T-helper 2 cell treated with Interferon-gamma antibody and Interleukin-4, amounts not matched to agents 5 μg/mL and 100 μg/mL, for 36 hours (primary cell): Measurements from ENCODE around the gene AFAP1.

Source experiments
- DNase-seq: peaks from one replicate; pipeline ENCODE4 v3.0.0; 2021; ENCODE audit warnings: low spot score
- H3K27ac Mint-ChIP-seq: one replicate; pipeline ENCODE4 v1.8.0; 2021; ENCODE audit warnings: mild to moderate bottlenecking, mixed read lengths
- H3K27me3 Mint-ChIP-seq: one replicate; pipeline ENCODE4 v1.8.0; 2021; ENCODE audit warnings: low read depth, mixed read lengths
- H3K36me3 Mint-ChIP-seq: one replicate; pipeline ENCODE4 v1.8.0; 2021; ENCODE audit warnings: low read depth, mixed read lengths
- H3K4me1 Mint-ChIP-seq: one replicate; pipeline ENCODE4 v1.8.0; 2021; ENCODE audit warnings: low read depth, mixed read lengths
- H3K4me3 Mint-ChIP-seq: one replicate; pipeline ENCODE4 v1.8.0; 2022; ENCODE audit warnings: mild to moderate bottlenecking, moderate library complexity, mixed read lengths
- H3K9me3 Mint-ChIP-seq: one replicate; pipeline ENCODE4 v1.8.0; 2021; ENCODE audit warnings: mixed read lengths

Gene AFAP1

DNA sequence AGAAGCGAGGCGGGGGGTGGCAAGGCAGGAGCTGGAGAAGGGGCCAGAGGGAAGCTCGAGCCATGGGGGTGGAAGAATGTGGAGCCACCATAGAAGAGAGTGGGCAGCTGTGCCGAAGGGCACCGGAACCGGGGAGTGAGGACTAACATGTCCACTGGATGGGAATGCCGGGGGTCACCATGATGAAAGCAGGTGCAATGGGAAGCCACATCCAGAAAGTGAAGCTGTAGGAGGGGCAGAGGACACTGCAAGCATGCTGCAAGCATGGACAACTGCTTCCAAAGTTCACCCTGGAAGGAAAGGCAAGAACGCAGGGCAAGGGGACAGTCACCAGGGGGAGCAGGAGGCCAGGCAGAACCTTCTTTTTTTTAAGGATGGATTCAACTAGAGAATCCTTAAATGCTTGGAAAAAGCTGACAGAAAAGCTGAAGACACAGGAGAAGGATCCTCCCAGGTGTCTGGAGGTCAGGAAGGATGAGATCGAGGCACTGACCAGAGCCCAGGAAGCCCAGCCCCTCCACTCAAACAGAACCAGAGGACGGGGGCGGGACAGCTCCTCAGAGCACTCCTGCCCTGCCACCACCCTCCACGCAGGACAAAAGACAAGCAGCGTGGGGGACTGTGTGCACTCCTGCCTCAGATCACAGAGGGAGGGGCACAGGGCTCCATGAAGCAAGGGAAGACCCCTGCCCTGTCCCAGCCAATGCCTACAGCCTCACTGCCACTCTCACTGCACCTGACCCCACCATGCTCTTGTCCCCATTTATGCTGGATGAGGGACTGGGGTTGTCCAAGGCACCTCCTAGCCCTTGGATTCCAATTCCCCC is 169.2 kb downstream of the AFAP1 start:
- DNase-seq = no peak
- no peaks in the 10 kb centered on the region for H3K27me3 Mint-ChIP-seq
- H3K4me3 Mint-ChIP-seq = peak overlapping the region; percentile 46
- H3K9me3 Mint-ChIP-seq = no peaks in the 10 kb centered on the region
- peaks cover 16% of the 10 kb centered on the region for H3K4me1 Mint-ChIP-seq
- peak overlapping the region; percentile 61 for H3K27ac Mint-ChIP-seq
- no peaks in the 10 kb centered on the region for H3K36me3 Mint-ChIP-seq

- H3K9me3 Mint-ChIP-seq = no peaks in the 10 kb centered on the region
- H3K4me3 Mint-ChIP-seq = no peak overlapping the region
- no peaks in the 10 kb centered on the region for H3K27me3 Mint-ChIP-seq
- H3K36me3 Mint-ChIP-seq = no peaks in the 10 kb centered on the region
- H3K27ac Mint-ChIP-seq = peak overlapping the region; percentile 19
- peaks cover 16% of the 10 kb centered on the region for H3K4me1 Mint-ChIP-seq
- DNase-seq = no peak
Observed at GRCh38 chr4:7769396-7770223, 170.1 kb downstream of the AFAP1 start.

- peaks cover 16% of the 10 kb centered on the region for H3K4me1 Mint-ChIP-seq
- DNase-seq = no peak
- no peaks in the 10 kb centered on the region for H3K27me3 Mint-ChIP-seq
- no peak overlapping the region for H3K27ac Mint-ChIP-seq
- no peak overlapping the region for H3K4me3 Mint-ChIP-seq
- H3K36me3 Mint-ChIP-seq = no peaks in the 10 kb centered on the region
- no peaks in the 10 kb centered on the region for H3K9me3 Mint-ChIP-seq
Observed at GRCh38 chr4:7768736-7769135, 170.9 kb downstream of the AFAP1 start.

- no peak overlapping the region for H3K27ac Mint-ChIP-seq
- peaks cover 16% of the 10 kb centered on the region for H3K4me1 Mint-ChIP-seq
- DNase-seq = no peak
- no peaks in the 10 kb centered on the region for H3K27me3 Mint-ChIP-seq
- no peaks in the 10 kb centered on the region for H3K9me3 Mint-ChIP-seq
- no peak overlapping the region for H3K4me3 Mint-ChIP-seq
- no peaks in the 10 kb centered on the region for H3K36me3 Mint-ChIP-seq
Observed at GRCh38 chr4:7767966-7768365, 171.7 kb downstream of the AFAP1 start.

DNA sequence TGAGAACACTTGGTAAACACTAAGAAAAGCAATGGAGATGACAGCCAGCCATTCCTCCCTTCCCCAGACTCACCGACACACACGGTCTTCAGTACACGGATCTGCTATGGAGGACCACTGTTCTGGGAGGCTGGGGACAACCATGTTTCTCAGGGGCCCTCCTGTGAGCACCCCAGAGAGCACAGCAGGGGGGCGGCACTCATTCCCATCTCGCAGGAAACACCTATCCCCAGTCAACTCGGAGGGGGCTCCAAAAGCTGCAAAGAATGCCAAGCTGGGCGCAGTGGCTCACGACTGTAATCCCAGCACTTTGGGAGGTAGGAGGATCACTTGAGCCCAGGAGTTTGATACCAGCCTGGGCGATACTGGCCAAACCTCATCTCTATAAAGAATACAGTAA is 172.1 kb downstream of the AFAP1 start:
- DNase-seq = no peak
- Mint-ChIP-seq H3K9me3 (no peaks in the 10 kb centered on the region), H3K27ac (no peak overlapping the region), H3K4me3 (no peak overlapping the region), H3K4me1 (peaks cover 16% of the 10 kb centered on the region), H3K27me3 (no peaks in the 10 kb centered on the region), H3K36me3 (no peaks in the 10 kb centered on the region)

GRCh38 chr4:7766661-7767345 is 172.9 kb downstream of the AFAP1 start:
- DNase-seq = no peak
- H3K27ac Mint-ChIP-seq = no peak overlapping the region
- H3K27me3 Mint-ChIP-seq = no peaks in the 10 kb centered on the region
- no peak overlapping the region for H3K4me3 Mint-ChIP-seq
- H3K4me1 Mint-ChIP-seq = peaks cover 14% of the 10 kb centered on the region
- no peaks in the 10 kb centered on the region for H3K9me3 Mint-ChIP-seq
- no peaks in the 10 kb centered on the region for H3K36me3 Mint-ChIP-seq

- H3K27me3 Mint-ChIP-seq = no peaks in the 10 kb centered on the region
- H3K4me1 Mint-ChIP-seq = peaks cover 8% of the 10 kb centered on the region
- no peaks in the 10 kb centered on the region for H3K36me3 Mint-ChIP-seq
- no peak overlapping the region for H3K4me3 Mint-ChIP-seq
- no peak overlapping the region for H3K27ac Mint-ChIP-seq
- DNase-seq = no peak
- no peaks in the 10 kb centered on the region for H3K9me3 Mint-ChIP-seq
Observed at GRCh38 chr4:7766086-7766485, 173.6 kb downstream of the AFAP1 start.

- no peaks in the 10 kb centered on the region for H3K27me3 Mint-ChIP-seq
- no peaks in the 10 kb centered on the region for H3K9me3 Mint-ChIP-seq
- no peak overlapping the region for H3K4me3 Mint-ChIP-seq
- peaks cover 4% of the 10 kb centered on the region for H3K4me1 Mint-ChIP-seq
- no peak for DNase-seq
- H3K27ac Mint-ChIP-seq = no peak overlapping the region
- H3K36me3 Mint-ChIP-seq = no peaks in the 10 kb centered on the region
Observed at GRCh38 chr4:7765666-7766065, 174.0 kb downstream of the AFAP1 start.

- H3K27me3 Mint-ChIP-seq = no peaks in the 10 kb centered on the region
- H3K27ac Mint-ChIP-seq = no peak overlapping the region
- H3K36me3 Mint-ChIP-seq = no peaks in the 10 kb centered on the region
- no peak for DNase-seq
- no peak overlapping the region for H3K4me3 Mint-ChIP-seq
- H3K9me3 Mint-ChIP-seq = no peaks in the 10 kb centered on the region
- H3K4me1 Mint-ChIP-seq = peaks cover 3% of the 10 kb centered on the region
Observed at GRCh38 chr4:7764466-7764865, 175.2 kb downstream of the AFAP1 start.

DNA sequence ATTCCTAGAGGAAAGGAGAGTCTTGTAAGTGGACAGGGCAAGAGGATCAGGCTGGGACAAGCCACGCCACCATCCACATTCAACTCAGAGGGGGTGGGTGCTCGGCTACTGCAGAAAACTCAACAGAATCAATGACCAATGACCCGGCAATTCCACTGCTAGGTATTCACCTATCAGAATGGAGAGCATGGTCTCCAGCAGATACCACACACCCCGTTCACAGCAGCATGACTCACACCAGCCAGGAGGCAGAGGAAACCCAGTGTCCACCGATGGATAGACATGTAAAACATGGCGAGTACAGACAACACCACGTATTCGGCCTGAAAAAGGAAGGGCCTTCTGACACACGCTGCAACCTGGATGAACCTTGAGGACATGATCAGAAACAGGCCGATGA is 175.9 kb downstream of the AFAP1 start:
- H3K27me3 Mint-ChIP-seq = no peaks in the 10 kb centered on the region
- peaks cover 8% of the 10 kb centered on the region for H3K4me1 Mint-ChIP-seq
- no peak overlapping the region for H3K4me3 Mint-ChIP-seq
- peaks cover 1% of the 10 kb centered on the region for H3K36me3 Mint-ChIP-seq
- H3K9me3 Mint-ChIP-seq = no peaks in the 10 kb centered on the region
- no peak for DNase-seq
- no peak overlapping the region for H3K27ac Mint-ChIP-seq

DNA sequence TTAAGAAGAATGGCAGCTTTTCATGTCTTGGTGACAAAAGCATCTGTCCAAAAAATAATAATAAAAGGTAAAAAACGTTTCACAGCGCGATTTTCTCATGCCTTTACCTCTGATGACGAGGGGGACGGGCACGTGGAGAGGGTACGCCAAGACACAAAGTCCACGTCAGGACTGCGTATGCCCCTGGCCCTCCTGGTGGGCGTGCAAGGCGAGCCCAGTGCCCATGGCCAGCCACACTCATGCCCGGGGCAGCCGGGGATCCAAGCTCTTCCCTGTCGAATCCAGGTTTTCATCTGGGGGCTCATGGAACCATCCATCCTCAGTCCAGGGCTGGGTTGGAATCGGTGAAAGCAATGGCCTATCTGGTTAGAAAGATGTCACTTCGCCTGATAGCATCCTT is 176.6 kb downstream of the AFAP1 start:
- Mint-ChIP-seq H3K27ac (no peak overlapping the region), H3K4me3 (no peak overlapping the region), H3K9me3 (no peaks in the 10 kb centered on the region), H3K4me1 (peaks cover 13% of the 10 kb centered on the region), H3K36me3 (peaks cover 1% of the 10 kb centered on the region), H3K27me3 (no peaks in the 10 kb centered on the region)
- no peak for DNase-seq

DNA sequence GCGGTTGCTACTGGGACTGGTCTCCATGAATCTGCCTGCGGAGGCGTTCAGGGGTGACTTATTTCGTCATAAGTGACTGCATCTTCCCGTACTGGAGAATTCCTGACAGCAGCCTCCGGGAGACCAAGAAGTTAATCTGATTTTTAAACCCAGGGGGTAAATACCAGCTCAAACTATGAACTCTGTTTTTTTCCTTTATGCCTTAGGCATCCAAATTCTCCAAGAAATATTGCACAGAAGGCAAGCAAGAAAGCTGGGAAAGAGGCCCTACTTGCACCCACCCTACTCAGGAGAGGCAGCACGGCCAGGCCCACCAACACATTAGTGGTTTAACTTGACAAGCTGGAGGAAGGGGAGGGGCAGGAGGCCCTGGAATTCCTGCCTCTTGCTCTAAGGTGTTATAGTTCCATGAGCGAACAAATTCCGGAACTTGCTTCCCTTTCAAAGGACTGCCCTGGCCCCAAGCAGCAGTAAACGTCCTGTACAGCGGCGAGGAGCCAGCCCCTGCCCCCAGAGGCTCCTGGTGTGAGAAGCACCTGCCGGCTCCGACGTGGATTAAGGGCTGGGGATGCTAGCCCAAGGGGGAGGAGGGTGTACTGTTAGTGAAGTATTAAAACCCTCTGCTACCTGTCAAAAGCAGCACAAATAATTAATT is 177.2 kb downstream of the AFAP1 start:
- H3K27ac Mint-ChIP-seq = no peak overlapping the region
- no peaks in the 10 kb centered on the region for H3K27me3 Mint-ChIP-seq
- H3K9me3 Mint-ChIP-seq = no peaks in the 10 kb centered on the region
- H3K4me3 Mint-ChIP-seq = no peak overlapping the region
- DNase-seq = no peak
- H3K36me3 Mint-ChIP-seq = peaks cover 1% of the 10 kb centered on the region
- H3K4me1 Mint-ChIP-seq = peaks cover 17% of the 10 kb centered on the region

DNA sequence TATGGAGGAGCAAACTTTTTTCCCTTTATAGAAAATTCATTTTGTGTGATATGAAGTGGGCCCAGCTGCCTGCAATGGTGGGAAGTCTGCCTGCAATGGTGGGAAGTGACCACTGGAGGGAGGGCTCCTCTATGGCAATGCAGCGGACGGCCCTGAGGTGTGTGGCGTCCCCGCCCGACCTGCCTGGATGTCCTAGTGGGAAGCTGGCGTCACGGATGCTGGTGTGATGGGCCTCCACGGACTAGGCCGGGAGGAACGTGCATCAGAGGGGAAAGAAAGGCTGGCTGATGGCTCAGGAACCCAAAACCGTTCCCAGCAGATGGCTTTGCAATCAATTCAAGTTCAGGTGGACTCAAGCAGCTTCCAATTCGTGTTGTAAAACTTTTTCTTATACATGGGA is 177.9 kb downstream of the AFAP1 start:
- peak; percentile 14 for DNase-seq
- Mint-ChIP-seq H3K27ac (peak overlapping the region; percentile 29), H3K4me1 (peaks cover 17% of the 10 kb centered on the region), H3K9me3 (no peaks in the 10 kb centered on the region), H3K27me3 (no peaks in the 10 kb centered on the region), H3K36me3 (peaks cover 1% of the 10 kb centered on the region), H3K4me3 (no peak overlapping the region)
